Measurements from ENCODE around the gene BICD1. TPM values are rescaled to one million over a fixed set of nuclear protein-coding genes. Genes with fewer than 3 reads are reported as not detected.

The BICD1 gene
- total RNA-seq, 1 donor: 17.9 TPM

- no peak for TF ChIP-seq CTCF (IDR thresholded peaks at IDR 0.05; ENCODE audit: insufficient read depth, low read length)
- DNase-seq (ENCODE audit: low read depth): no peak
- no peak overlapping the region for H3K4me3 ChIP-seq (ENCODE audit: low read depth, low read length)
Measured at GRCh38 chr12:32242641-32243040, 136.0 kb downstream of the BICD1 start.

DNA sequence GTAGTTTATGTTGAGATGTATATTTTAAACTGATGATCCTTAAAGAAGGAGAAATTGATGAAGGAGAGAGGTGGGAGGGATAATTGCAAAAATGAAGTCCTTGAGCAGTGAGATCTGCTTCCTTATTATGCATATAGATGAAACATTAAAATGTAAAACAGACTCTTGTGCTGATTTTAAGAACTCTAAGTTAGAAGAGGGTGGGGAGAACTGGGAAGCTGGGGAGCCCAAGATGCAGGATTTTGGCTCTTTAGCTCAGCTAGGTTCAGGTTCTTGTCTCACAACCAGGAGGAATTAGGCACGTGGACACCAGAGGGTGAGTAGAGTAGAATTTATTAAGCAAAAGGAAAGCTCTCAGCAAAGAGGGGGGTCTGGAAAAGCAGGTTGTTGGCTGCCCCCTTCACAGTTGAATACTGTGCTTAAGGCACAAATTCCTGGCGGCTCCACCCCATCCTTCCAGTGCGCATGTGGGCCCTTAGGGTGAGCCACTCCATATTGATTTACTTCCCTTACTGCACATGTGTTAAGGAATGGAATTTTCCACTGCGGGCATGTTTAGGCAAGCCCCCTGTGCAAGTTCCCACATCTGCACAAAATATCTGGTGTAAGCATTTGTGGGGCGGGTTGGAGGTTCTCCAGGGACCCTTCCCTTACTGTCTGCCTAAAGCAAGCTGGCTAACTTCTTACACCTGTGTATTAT lies 141.9 kb downstream of the BICD1 start:
- no peak overlapping the region for H3K4me3 ChIP-seq (ENCODE audit: low read depth, low read length)
- no peak for TF ChIP-seq CTCF (IDR thresholded peaks at IDR 0.05; ENCODE audit: insufficient read depth, low read length)
- DNase-seq (ENCODE audit: low read depth): no peak

DNA sequence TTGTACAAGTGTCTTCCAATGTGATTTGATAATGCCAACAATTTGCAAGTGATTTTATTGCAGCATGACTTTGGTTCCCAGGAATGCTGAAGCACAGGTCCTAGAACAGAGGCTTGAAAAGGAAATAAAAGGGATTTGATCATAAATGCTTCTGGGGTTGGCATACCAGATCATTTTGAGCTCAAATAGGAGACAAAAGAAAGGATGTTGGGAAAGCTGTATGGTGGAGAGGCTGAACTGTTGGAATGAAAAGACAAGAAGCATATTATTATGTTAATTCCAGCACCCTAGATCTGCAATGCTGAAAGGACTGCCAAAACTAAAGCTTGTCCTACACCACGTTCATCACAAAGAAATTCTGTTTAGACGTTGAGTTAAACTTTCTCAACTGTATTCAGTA lies 143.1 kb downstream of the BICD1 start:
- no peak for DNase-seq (ENCODE audit: low read depth)
- H3K4me3 ChIP-seq (ENCODE audit: low read depth, low read length): no peak overlapping the region
- TF ChIP-seq CTCF (IDR thresholded peaks at IDR 0.05; ENCODE audit: insufficient read depth, low read length): no peak

DNA sequence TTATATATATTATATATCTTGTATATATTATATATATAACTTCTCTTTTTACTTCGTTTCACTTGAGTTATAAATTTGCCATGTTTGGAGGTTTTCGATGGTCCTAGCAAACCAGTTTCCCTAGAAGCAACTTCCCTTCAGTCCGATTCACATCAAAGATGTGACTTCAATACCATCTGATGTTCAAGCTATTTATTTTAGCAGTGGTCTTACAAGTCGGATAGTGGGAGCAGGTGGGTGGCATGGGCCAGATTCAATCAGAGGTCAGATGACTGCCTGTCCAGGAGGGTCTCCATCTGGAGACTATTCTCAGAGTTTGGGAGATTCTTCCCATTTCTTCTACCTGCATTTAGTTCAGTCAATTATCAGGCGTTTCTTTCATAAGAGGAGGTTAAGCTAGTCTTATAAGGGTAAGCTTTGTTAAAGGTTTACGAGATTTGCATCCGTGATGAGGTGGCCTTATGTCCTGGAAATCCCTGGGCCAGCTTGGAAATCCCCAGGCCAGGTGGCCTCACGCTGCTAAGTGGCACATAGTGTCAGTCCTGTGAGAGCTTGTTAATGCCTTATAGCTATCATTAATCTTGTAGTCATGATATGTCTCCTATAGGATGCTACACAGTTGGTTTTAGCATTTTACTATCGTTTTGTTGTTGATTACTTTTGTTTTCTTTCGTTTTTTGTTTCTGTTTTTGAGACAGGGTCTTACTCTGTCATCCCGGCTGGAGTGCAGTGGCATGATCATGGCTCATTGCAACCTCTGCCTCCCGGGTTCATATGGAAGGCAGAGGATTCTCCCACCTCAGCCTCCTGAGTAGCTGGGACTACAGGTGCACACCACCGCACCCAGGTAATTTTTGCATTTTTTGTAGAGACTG lies 145.8 kb downstream of the BICD1 start:
- no peak for DNase-seq (ENCODE audit: low read depth)
- no peak for TF ChIP-seq CTCF (IDR thresholded peaks at IDR 0.05; ENCODE audit: insufficient read depth, low read length)
- H3K4me3 ChIP-seq (ENCODE audit: low read depth, low read length): no peak overlapping the region

DNA sequence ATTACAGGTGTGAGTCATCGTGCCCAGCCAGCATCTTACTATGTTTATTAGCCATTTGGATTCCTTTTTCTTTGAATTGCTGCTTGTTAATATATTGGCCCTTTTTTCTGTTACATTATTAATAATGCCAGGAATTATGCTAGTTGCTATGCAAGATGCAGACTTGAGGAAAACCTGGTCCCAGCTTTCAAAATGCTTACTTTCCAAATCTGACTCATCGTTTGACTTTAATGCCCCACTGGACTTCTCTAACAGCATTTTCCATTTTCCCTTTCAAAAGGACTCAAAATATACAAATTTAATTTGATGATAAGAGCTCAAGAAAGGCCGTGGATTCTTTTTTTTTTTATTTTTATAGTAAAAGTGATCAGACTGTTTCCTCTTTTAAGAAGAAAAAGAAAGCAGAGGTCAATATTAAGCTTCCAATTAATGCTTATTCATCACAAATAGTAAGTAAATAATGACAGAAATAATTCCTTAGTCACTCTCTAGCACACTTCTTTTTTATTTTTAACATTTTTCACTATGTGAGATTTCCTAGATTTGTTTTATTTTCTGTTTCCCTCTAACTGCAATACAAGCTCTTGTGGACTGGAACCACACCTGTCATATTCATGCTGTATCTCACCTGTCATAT lies 146.6 kb downstream of the BICD1 start:
- no peak overlapping the region for H3K4me3 ChIP-seq (ENCODE audit: low read depth, low read length)
- no peak for TF ChIP-seq CTCF (IDR thresholded peaks at IDR 0.05; ENCODE audit: insufficient read depth, low read length)
- DNase-seq (ENCODE audit: low read depth): peak; percentile 20

DNA sequence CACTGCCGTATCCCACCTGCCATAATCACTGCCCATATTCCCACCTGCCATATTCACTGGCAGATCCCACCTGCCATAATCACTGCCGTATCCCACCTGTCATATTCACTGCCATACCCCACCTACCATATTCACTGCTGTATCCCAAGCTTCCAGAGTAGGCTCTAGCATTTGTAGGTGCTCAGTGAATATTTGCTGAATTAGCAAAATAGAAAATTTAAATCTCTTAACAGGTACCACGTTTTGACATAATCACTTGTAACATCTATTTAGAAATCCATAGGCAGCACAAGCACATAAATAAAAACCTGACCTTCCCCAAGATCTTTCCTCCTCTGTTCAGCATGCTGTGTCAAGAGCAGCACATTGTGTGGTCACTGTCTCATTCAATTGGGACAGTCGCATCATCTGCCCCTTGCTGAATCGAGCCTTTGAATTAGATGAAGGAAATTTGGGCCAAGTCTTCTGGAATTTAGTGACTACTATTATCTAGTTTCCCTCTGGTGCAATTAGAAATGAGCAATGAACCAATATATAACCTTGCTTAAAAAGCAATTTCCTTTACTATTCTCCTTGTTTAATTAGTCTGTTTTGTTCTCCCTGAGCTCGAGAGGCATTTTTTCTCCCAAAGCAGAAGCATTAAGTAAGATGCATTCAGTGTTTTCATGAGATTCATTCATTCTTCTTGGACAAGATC lies 147.8 kb downstream of the BICD1 start:
- no peak overlapping the region for H3K4me3 ChIP-seq (ENCODE audit: low read depth, low read length)
- DNase-seq (ENCODE audit: low read depth): no peak
- TF ChIP-seq CTCF (IDR thresholded peaks at IDR 0.05; ENCODE audit: insufficient read depth, low read length): no peak

All from fibroblast of the aortic adventitia (primary cell).